ENCODE data around the gene DNM3. TPM values are rescaled to one million over a fixed set of nuclear protein-coding genes. Genes with fewer than 3 reads are reported as not detected.

The DNM3 gene
- polyA plus RNA-seq, 1 donor (not counting 4 experiments of a cell fraction or from before 2014, with no cell fraction given): 2.0 TPM

GRCh38 chr1:171845998-171846397, 4.7 kb downstream of the DNM3 start:
- H3K9ac ChIP-seq (ENCODE audit: control insufficient read depth, extremely low read depth, insufficient read depth, low read length): no peak overlapping the region
- H3K27me3 ChIP-seq (ENCODE audit: control insufficient read depth, extremely low read depth, insufficient read depth, low read length): no peaks in the 10 kb centered on the region
- no peaks in the 10 kb centered on the region for H3K79me2 ChIP-seq (ENCODE audit: control insufficient read depth, insufficient read depth, low read length)
- H3K9me1 ChIP-seq (ENCODE audit: control insufficient read depth, extremely low read depth, insufficient read depth, low read length): no peaks in the 10 kb centered on the region
- TF ChIP-seq CTCF (optimal IDR thresholded peaks at IDR 0.05 in 1 of 3, IDR thresholded peaks at IDR 0.05 in 1 of 3, conservative IDR thresholded peaks at IDR 0.05 in 1 of 3; ENCODE audit: extremely low read depth in 1 of 3, insufficient read depth in 2 of 3, low read length in 3 of 3): no peak
- TF ChIP-seq EZH2 (IDR thresholded peaks at IDR 0.05; ENCODE audit: low read length): no peak
- H4K20me1 ChIP-seq (ENCODE audit: control insufficient read depth, extremely low read depth, insufficient read depth, low read length): no peaks in the 10 kb centered on the region
- no peak for FAIRE-seq
- H3K4me1 ChIP-seq (ENCODE audit: control insufficient read depth, extremely low read depth, insufficient read depth, low read length): no peaks in the 10 kb centered on the region
- no peak overlapping the region for H2AFZ ChIP-seq (ENCODE audit: control insufficient read depth, low read length)
- dilution Hi-C loops (cut with MboI; ENCODE audit: extremely low pct_ligation_motif_present, low sequenced_read_pairs): no loop called here
- no peak overlapping the region for H3K4me3 ChIP-seq (ENCODE audit: control insufficient read depth in 2 of 3, extremely low read depth in 1 of 3, insufficient read depth in 2 of 3, low read depth in 1 of 3, low read length in 3 of 3)
- H3K27ac ChIP-seq (ENCODE audit: control insufficient read depth, insufficient read depth, low read length): no peak overlapping the region
- no peaks in the 10 kb centered on the region for H3K36me3 ChIP-seq (ENCODE audit: control insufficient read depth in 2 of 2, extremely low read depth in 1 of 2, insufficient read depth in 2 of 2, low read length in 2 of 2)
- no peak overlapping the region for H3K4me2 ChIP-seq (ENCODE audit: control insufficient read depth, extremely low read depth, insufficient read depth, low read depth, low read length)
- H3K9me3 ChIP-seq (ENCODE audit: control insufficient read depth, low read depth, low read length): no peaks in the 10 kb centered on the region
- no peak for DNase-seq (ENCODE audit: low read depth, low spot score)

- Histone ChIP-seq H3K27me3 (ENCODE audit: control insufficient read depth, extremely low read depth, insufficient read depth, low read length) (no peaks in the 10 kb centered on the region), H3K27ac (ENCODE audit: control insufficient read depth, insufficient read depth, low read length) (no peak overlapping the region), H3K9ac (ENCODE audit: control insufficient read depth, extremely low read depth, insufficient read depth, low read length) (no peak overlapping the region), H3K4me2 (ENCODE audit: control insufficient read depth, extremely low read depth, insufficient read depth, low read depth, low read length) (no peak overlapping the region), H3K79me2 (ENCODE audit: control insufficient read depth, insufficient read depth, low read length) (no peaks in the 10 kb centered on the region), H2AFZ (ENCODE audit: control insufficient read depth, low read length) (no peak overlapping the region), H4K20me1 (ENCODE audit: control insufficient read depth, extremely low read depth, insufficient read depth, low read length) (no peaks in the 10 kb centered on the region), H3K4me1 (ENCODE audit: control insufficient read depth, extremely low read depth, insufficient read depth, low read length) (peaks cover 3% of the 10 kb centered on the region), H3K9me1 (ENCODE audit: control insufficient read depth, extremely low read depth, insufficient read depth, low read length) (no peaks in the 10 kb centered on the region), H3K4me3 (ENCODE audit: control insufficient read depth in 2 of 3, extremely low read depth in 1 of 3, insufficient read depth in 2 of 3, low read depth in 1 of 3, low read length in 3 of 3) (no peak overlapping the region), H3K36me3 (ENCODE audit: control insufficient read depth in 2 of 2, extremely low read depth in 1 of 2, insufficient read depth in 2 of 2, low read length in 2 of 2) (no peaks in the 10 kb centered on the region), H3K9me3 (ENCODE audit: control insufficient read depth, low read depth, low read length) (no peaks in the 10 kb centered on the region)
- dilution Hi-C loops (cut with MboI; ENCODE audit: extremely low pct_ligation_motif_present, low sequenced_read_pairs): no loop called here
- DNase-seq (ENCODE audit: low read depth, low spot score) (no peak), FAIRE-seq (no peak)
- TF ChIP-seq CTCF (optimal IDR thresholded peaks at IDR 0.05 in 1 of 3, IDR thresholded peaks at IDR 0.05 in 1 of 3, conservative IDR thresholded peaks at IDR 0.05 in 1 of 3; ENCODE audit: extremely low read depth in 1 of 3, insufficient read depth in 2 of 3, low read length in 3 of 3) (no peak), EZH2 (IDR thresholded peaks at IDR 0.05; ENCODE audit: low read length) (no peak)
Measured at GRCh38 chr1:171849245-171849898, 8.1 kb downstream of the DNM3 start.
